Activated T-helper 17 cell treated with anti-CD3 and anti-CD28 coated beads, Interleukin-2, amount 50 U/mL, for 72 hours (primary cell): Measurements from ENCODE around the gene SAE1. TPM values are rescaled to one million over a fixed set of nuclear protein-coding genes. Genes with fewer than 3 reads are reported as not detected.

Source experiments
- ATAC-seq: fragments of 150-1000 bp; cut with Tn5 transposase; replicated peaks from 2 replicates; pipeline ENCODE4 v1.10.0; 2021; ENCODE audit warnings: mild to moderate bottlenecking, moderate library complexity
- H3K27ac Mint-ChIP-seq: one replicate; pipeline ENCODE4 v1.8.0; 2022; ENCODE audit warnings: mixed read lengths
- H3K27me3 Mint-ChIP-seq: one replicate; pipeline ENCODE4 v1.8.0; 2022; ENCODE audit warnings: mixed read lengths
- H3K36me3 Mint-ChIP-seq: one replicate; pipeline ENCODE4 v1.8.0; 2022; ENCODE audit warnings: low read depth, mild to moderate bottlenecking, mixed read lengths
- H3K4me1 Mint-ChIP-seq: one replicate; pipeline ENCODE4 v1.8.0; 2022; ENCODE audit warnings: mixed read lengths
- H3K4me3 Mint-ChIP-seq: one replicate; pipeline ENCODE4 v1.8.0; 2022; ENCODE audit warnings: mild to moderate bottlenecking, mixed read lengths
- H3K9me3 Mint-ChIP-seq: one replicate; pipeline ENCODE4 v1.8.0; 2022; ENCODE audit warnings: mixed read lengths
- total RNA-seq, 2 donors: library from RNA; stranded (reverse); gene quantifications; one replicate each; pipeline ENCODE4 v1.2.3, GENCODE V29; 2022

The SAE1 gene
- total RNA-seq, 2 donors from 2014 or later, result 151 to 184 TPM

GRCh38 chr19:47111006-47111621 is 19.5 kb upstream of the SAE1 start:
- peaks cover 68% of the 10 kb centered on the region for H3K36me3 Mint-ChIP-seq
- peak overlapping the region; percentile 99 for H3K27ac Mint-ChIP-seq
- H3K4me3 Mint-ChIP-seq, result peak overlapping the region; percentile 93
- H3K27me3 Mint-ChIP-seq, result no peaks in the 10 kb centered on the region
- no peak for ATAC-seq
- peaks cover 22% of the 10 kb centered on the region for H3K4me1 Mint-ChIP-seq
- H3K9me3 Mint-ChIP-seq, result no peaks in the 10 kb centered on the region

GRCh38 chr19:47111682-47112165 is 18.9 kb upstream of the SAE1 start:
- no peaks in the 10 kb centered on the region for H3K27me3 Mint-ChIP-seq
- H3K4me3 Mint-ChIP-seq, result peak overlapping the region; percentile 93
- ATAC-seq, result no peak
- peak overlapping the region; percentile 99 for H3K27ac Mint-ChIP-seq
- peaks cover 65% of the 10 kb centered on the region for H3K36me3 Mint-ChIP-seq
- no peaks in the 10 kb centered on the region for H3K9me3 Mint-ChIP-seq
- H3K4me1 Mint-ChIP-seq, result peaks cover 18% of the 10 kb centered on the region

GRCh38 chr19:47112166-47112996 is 18.3 kb upstream of the SAE1 start:
- Mint-ChIP-seq H3K27ac (peak overlapping the region; percentile 99), H3K36me3 (peaks cover 59% of the 10 kb centered on the region), H3K4me1 (peaks cover 16% of the 10 kb centered on the region), H3K4me3 (peak overlapping the region; percentile 93), H3K9me3 (no peaks in the 10 kb centered on the region), H3K27me3 (no peaks in the 10 kb centered on the region)
- ATAC-seq, result peak; percentile 20

- H3K9me3 Mint-ChIP-seq, result no peaks in the 10 kb centered on the region
- ATAC-seq, result peak; percentile 82
- peaks cover 9% of the 10 kb centered on the region for H3K4me1 Mint-ChIP-seq
- H3K36me3 Mint-ChIP-seq, result peaks cover 50% of the 10 kb centered on the region
- peak within 1 kb of the TSS; percentile 93 for H3K4me3 Mint-ChIP-seq
- no peaks in the 10 kb centered on the region for H3K27me3 Mint-ChIP-seq
- peak within 1 kb of the TSS; percentile 99 for H3K27ac Mint-ChIP-seq
Observed at GRCh38 chr19:47112997-47113849, 17.4 kb upstream of the SAE1 start, which contains the start of gene ZC3H4. TSS of gene ZC3H4 (minus strand) at chr19:47113776. CDS start at chr19:47112584, 1,192 bp downstream.

- no peak for ATAC-seq
- Mint-ChIP-seq H3K4me3 (peak overlapping the region; percentile 93), H3K27ac (peak overlapping the region; percentile 99), H3K4me1 (peaks cover 6% of the 10 kb centered on the region), H3K9me3 (no peaks in the 10 kb centered on the region), H3K36me3 (peaks cover 42% of the 10 kb centered on the region), H3K27me3 (no peaks in the 10 kb centered on the region)
Observed at GRCh38 chr19:47113850-47114651, 16.6 kb upstream of the SAE1 start.

GRCh38 chr19:47120470-47121067 is 10.1 kb upstream of the SAE1 start:
- no peaks in the 10 kb centered on the region for H3K27me3 Mint-ChIP-seq
- no peak overlapping the region for H3K27ac Mint-ChIP-seq
- no peaks in the 10 kb centered on the region for H3K9me3 Mint-ChIP-seq
- no peaks in the 10 kb centered on the region for H3K4me1 Mint-ChIP-seq
- ATAC-seq, result no peak
- no peaks in the 10 kb centered on the region for H3K36me3 Mint-ChIP-seq
- no peak overlapping the region for H3K4me3 Mint-ChIP-seq

- no peaks in the 10 kb centered on the region for H3K9me3 Mint-ChIP-seq
- no peak for ATAC-seq
Observed at GRCh38 chr19:47122359-47123335, 8.0 kb upstream of the SAE1 start.

GRCh38 chr19:47123406-47123805 is 7.2 kb upstream of the SAE1 start:
- Mint-ChIP-seq H3K36me3 (no peaks in the 10 kb centered on the region), H3K4me3 (no peak overlapping the region), H3K4me1 (no peaks in the 10 kb centered on the region), H3K9me3 (no peaks in the 10 kb centered on the region), H3K27ac (no peak overlapping the region), H3K27me3 (no peaks in the 10 kb centered on the region)
- no peak for ATAC-seq

More at GRCh38 chr19:47122359-47123335, 8.0 kb upstream of the SAE1 start:
- Mint-ChIP-seq H3K4me1 (no peaks in the 10 kb centered on the region), H3K27me3 (no peaks in the 10 kb centered on the region), H3K27ac (no peak overlapping the region), H3K36me3 (no peaks in the 10 kb centered on the region), H3K4me3 (no peak overlapping the region)

GRCh38 chr19:47124937-47125668 is 5.5 kb upstream of the SAE1 start:
- peak; percentile 72 for ATAC-seq
- Mint-ChIP-seq H3K4me1 (peaks cover under 1% of the 10 kb centered on the region), H3K27me3 (no peaks in the 10 kb centered on the region), H3K4me3 (no peak overlapping the region), H3K36me3 (no peaks in the 10 kb centered on the region), H3K27ac (peak overlapping the region; percentile 14), H3K9me3 (no peaks in the 10 kb centered on the region)

GRCh38 chr19:47125669-47125938 is 5.0 kb upstream of the SAE1 start:
- Mint-ChIP-seq H3K36me3 (peaks cover 4% of the 10 kb centered on the region), H3K27me3 (no peaks in the 10 kb centered on the region), H3K9me3 (peaks cover 4% of the 10 kb centered on the region), H3K4me3 (no peak overlapping the region), H3K4me1 (peaks cover 5% of the 10 kb centered on the region), H3K27ac (no peak overlapping the region)
- ATAC-seq, result no peak

GRCh38 chr19:47129579-47129978 is 1.1 kb upstream of the SAE1 start:
- Mint-ChIP-seq H3K27me3 (no peaks in the 10 kb centered on the region), H3K4me1 (peaks cover 25% of the 10 kb centered on the region), H3K9me3 (peaks cover 4% of the 10 kb centered on the region), H3K27ac (peak overlapping the region; percentile 100), H3K4me3 (no peak overlapping the region), H3K36me3 (peaks cover 44% of the 10 kb centered on the region)
- no peak for ATAC-seq

GRCh38 chr19:47130120-47130588 is 481 bp upstream of the SAE1 start:
- peaks cover 28% of the 10 kb centered on the region for H3K4me1 Mint-ChIP-seq
- ATAC-seq, result no peak
- peaks cover 50% of the 10 kb centered on the region for H3K36me3 Mint-ChIP-seq
- H3K27me3 Mint-ChIP-seq, result no peaks in the 10 kb centered on the region
- peak overlapping the region; percentile 100 for H3K27ac Mint-ChIP-seq
- H3K4me3 Mint-ChIP-seq, result peak overlapping the region; percentile 98
- peaks cover 4% of the 10 kb centered on the region for H3K9me3 Mint-ChIP-seq
